ENCODE results near the gene FXYD4. TPM values are rescaled to one million over a fixed set of nuclear protein-coding genes. Genes with fewer than 3 reads are reported as not detected.

Gene FXYD4
- total RNA-seq, 6 experiments from 2014 or later = not detected

- Histone ChIP-seq H3K4me3 (peak within 1 kb of the TSS; percentile 69 to 82 (median 77)), H3K27me3 (no peaks in the 10 kb centered on the region), H3K4me1 (peaks cover 0 to 31% (median 11%) of the 10 kb centered on the region in 4 donors), H3K27ac (peak within 1 kb of the TSS; percentile 91 to 97 (median 97)), H3K9me3 (peaks cover 0 to 2% (median 0%) of the 10 kb centered on the region in 4 donors), H3K36me3 (no peaks in the 10 kb centered on the region)
- DNase-seq (peak; percentile 97), ATAC-seq (peak; percentile 80 to 91 (median 83))
- 0% methylated on average over 14 of the region's 68 CpGs for WGBS (ENCODE audit: insufficient coverage, low coverage, low lambda C conversion rate, missing lambda C conversion rate)
- TF ChIP-seq, protein P1, sequence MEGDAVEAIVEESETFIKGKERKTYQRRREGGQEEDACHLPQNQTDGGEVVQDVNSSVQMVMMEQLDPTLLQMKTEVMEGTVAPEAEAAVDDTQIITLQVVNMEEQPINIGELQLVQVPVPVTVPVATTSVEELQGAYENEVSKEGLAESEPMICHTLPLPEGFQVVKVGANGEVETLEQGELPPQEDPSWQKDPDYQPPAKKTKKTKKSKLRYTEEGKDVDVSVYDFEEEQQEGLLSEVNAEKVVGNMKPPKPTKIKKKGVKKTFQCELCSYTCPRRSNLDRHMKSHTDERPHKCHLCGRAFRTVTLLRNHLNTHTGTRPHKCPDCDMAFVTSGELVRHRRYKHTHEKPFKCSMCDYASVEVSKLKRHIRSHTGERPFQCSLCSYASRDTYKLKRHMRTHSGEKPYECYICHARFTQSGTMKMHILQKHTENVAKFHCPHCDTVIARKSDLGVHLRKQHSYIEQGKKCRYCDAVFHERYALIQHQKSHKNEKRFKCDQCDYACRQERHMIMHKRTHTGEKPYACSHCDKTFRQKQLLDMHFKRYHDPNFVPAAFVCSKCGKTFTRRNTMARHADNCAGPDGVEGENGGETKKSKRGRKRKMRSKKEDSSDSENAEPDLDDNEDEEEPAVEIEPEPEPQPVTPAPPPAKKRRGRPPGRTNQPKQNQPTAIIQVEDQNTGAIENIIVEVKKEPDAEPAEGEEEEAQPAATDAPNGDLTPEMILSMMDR (IDR thresholded peaks at IDR 0.05) = no peak
- TF ChIP-seq POLR2A (IDR thresholded peaks at IDR 0.05) = peak; percentile 97
- intact Hi-C loops (cut with DNase I) = no loop called here
These were observed 37.4 kb downstream of the FXYD4 start, which contains the start of gene HNRNPF for GRCh38 chr10:43408710-43409384. Gene HNRNPF, minus strand, starts transcription at chr10:43409186. Its CDS starts 21,302 bp downstream, at chr10:43387884.

- Histone ChIP-seq H3K9me3 (peaks cover 0 to 2% (median 0%) of the 10 kb centered on the region in 4 donors), H3K27me3 (no peaks in the 10 kb centered on the region), H3K4me1 (peaks cover 0 to 24% (median 7%) of the 10 kb centered on the region in 4 donors), H3K4me3 (peak overlapping the region; percentile 69 to 82 (median 77)), H3K36me3 (no peaks in the 10 kb centered on the region), H3K27ac (peak overlapping the region; percentile 91 to 97 (median 97))
- intact Hi-C loops (cut with DNase I) = no loop called here
- DNase-seq = peak; percentile 65 to 66 (median 65)
- WGBS (ENCODE audit: insufficient coverage, low coverage, low lambda C conversion rate, missing lambda C conversion rate) = 12% methylated on average over 44 of the region's 46 CpGs
- TF ChIP-seq POLR2A (IDR thresholded peaks at IDR 0.05) = no peak
- TF ChIP-seq, protein P1 (IDR thresholded peaks at IDR 0.05) = no peak
- peak; percentile 5 to 23 (median 10) for ATAC-seq
These were observed 38.1 kb downstream of the FXYD4 start for GRCh38 chr10:43409385-43410109.

- no peaks in the 10 kb centered on the region for H3K36me3 ChIP-seq
- TF ChIP-seq, protein P1 (IDR thresholded peaks at IDR 0.05) = no peak
- TF ChIP-seq POLR2A (IDR thresholded peaks at IDR 0.05) = no peak
- H3K4me3 ChIP-seq = no peak overlapping the region
- H3K27ac ChIP-seq = peak overlapping the region in 2 of 3 donors; percentile 91 to 97
- ATAC-seq = no peak
- intact Hi-C loops (cut with DNase I) = no loop called here
- no peak for DNase-seq
- H3K27me3 ChIP-seq = no peaks in the 10 kb centered on the region
- H3K4me1 ChIP-seq = peaks cover 0 to 16% (median 4%) of the 10 kb centered on the region in 4 donors
- peaks cover 0 to 2% (median 0%) of the 10 kb centered on the region in 4 donors for H3K9me3 ChIP-seq
- WGBS (ENCODE audit: insufficient coverage, low coverage, low lambda C conversion rate, missing lambda C conversion rate) = 94% methylated on average over 14 of the region's 14 CpGs
These were observed 38.9 kb downstream of the FXYD4 start for GRCh38 chr10:43410345-43410744.

GRCh38 chr10:43411536-43411935 lies 40.1 kb downstream of the FXYD4 start:
- Histone ChIP-seq H3K27me3 (no peaks in the 10 kb centered on the region), H3K9me3 (peaks cover 0 to 2% (median 0%) of the 10 kb centered on the region in 4 donors), H3K4me1 (peaks cover 0 to 4% (median 0%) of the 10 kb centered on the region in 4 donors), H3K4me3 (no peak overlapping the region), H3K27ac (no peak overlapping the region), H3K36me3 (no peaks in the 10 kb centered on the region)
- TF ChIP-seq, protein P1 (IDR thresholded peaks at IDR 0.05) = no peak
- no peak for TF ChIP-seq POLR2A (IDR thresholded peaks at IDR 0.05)
- intact Hi-C loops (cut with DNase I) = no loop called here
- DNase-seq (no peak), ATAC-seq (no peak)
- WGBS (ENCODE audit: insufficient coverage, low coverage, low lambda C conversion rate, missing lambda C conversion rate) = 91% methylated on average over 1 of the region's 2 CpGs
